GM18498 (cell line): ENCODE results near the gene TFF1.

Source experiments
- ATAC-seq: cut with Tn5 transposase; IDR thresholded peaks from one replicate; pipeline ENCODE4 v1.9.1; 2021; ENCODE audit warnings: mild to moderate bottlenecking, moderate library complexity; ENCODE audit not compliant: unreplicated experiment

TFF1 gene

DNA sequence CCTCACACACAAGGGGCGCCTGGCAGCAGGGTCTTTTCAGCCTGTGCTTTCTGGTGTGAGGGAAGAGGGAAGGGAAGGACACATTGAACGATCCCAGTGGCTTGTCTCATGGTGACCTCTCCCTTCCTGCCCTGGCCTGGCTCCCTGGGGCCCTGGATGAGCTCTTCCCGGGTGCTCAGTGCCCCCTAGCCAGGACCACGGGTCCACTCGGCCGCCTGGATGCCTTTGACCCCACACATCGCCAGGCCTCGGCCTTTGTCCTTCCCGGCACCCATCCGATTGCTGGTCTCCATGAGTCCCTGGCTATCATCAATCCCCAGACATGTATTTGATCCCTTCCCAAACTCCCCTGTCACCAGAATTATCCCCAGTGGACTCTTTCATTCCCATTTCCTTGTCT, 45.1 kb downstream of the TFF1 start:
- no peak for ATAC-seq

DNA sequence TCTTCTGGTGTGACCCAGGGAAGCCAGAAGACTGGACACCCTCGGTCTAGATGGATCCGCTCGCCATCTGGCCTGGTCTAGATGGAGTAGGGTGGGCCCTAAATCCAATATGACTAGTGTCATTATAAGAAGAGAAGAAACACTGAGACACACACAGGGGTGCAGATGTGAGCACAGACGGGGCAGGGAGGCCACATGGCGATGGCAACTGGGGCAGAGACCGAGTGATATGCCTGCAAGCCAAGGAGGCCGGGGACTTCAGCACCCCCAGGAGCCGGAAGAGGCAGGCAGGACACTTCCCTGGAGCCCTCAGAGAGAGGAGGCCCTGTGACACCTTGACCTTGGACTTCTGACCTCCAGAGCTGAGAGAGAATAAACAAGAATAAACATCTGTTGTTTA, 45.5 kb downstream of the TFF1 start:
- no peak for ATAC-seq

DNA sequence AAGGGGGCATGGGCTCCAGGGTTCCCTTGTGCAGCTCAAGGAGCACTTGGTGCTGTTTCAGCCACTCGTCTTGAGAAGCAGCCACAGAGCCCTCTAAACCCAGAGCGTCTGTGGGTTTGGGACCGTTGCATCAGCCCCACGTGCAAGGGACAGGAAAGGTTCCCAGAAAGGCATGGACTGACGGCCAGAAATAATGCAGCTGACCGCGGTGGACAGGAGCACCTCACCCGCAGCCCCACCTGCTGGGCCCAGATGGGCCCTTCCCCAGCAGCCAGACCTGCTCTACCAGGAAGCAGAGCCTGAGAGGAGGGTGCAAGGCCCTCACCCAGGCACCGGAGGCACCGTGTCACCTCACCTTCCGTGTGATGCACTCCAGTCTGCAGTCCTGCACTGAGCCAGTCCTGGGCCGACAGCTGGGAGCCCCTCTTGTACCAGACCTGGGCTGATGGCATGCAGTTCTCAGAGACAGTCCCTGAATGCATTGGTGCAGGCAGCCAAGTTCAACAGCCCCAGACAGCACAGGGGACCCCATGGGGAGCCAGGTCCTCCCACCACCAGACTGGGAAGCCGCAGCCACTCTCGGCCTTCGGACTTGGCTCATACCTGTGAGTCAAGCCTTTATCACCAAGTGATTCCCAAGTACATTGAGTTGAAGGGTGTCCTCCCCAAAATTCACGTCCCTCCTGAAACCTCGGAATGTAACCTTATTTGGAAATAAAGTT, 46.3 kb downstream of the TFF1 start:
- no peak for ATAC-seq

DNA sequence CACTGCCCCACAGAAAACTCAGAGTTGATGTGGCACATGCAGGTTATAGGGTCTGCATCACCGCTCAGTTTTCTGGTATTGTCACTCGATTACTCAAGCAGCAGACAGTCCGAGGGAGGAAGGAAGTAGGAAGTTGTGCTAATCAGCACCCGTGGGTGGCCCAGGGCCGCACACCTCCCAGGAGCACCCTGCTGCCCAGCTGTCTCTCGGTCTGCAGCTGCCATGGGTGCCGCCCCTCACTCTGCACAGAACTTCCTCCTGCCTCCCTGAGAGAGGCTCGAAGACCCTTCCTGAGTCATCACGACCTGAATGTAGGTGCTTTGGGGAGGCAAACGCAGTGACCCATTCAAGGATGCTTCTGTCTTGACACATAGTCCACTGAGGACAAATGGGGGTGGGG, 47.0 kb downstream of the TFF1 start:
- ATAC-seq, result peak; percentile 51

DNA sequence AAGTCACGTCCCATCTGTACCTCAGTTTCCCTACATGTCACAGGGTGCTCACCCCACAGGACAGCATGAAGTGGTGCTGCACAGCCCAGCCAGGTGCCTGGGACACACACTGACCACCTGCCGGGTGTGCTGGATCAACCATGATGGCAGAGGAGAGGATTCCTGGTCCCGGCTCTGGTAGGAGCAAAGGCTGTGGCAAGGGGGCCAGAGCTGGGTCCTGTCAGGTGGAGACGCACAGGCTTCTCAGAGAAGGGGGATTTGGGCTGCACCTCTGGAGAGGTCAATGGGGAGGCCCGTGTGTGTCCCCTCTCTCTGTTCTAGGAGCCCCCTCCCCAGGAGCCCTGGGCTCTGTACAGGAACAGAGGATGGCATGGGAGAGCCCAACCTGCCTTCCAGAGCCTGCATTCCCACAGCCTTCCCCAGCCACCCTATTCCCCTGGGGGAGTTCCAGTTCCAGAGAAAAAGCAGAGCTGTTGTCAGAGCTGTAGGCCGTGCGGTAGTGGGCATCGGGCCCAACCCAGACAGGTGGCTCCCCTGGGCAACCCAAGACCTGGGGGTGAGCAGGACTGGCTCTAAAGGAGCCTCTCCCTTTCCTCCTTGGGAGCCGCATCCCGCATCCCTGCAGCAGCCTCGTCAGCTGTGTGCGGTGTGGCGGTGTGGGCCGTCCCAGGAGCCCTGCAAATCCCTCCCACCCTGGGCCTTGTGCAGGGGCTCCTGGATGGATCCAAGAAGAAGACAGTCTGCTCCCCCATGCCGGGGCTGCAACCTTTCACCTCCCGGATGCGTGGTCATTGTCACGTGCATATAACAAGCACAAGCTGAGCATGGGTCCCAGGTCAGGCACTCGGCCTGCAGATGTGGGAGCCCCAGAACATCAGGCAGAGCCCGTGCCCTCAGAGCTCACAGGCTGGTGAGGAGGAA, 48.2 kb downstream of the TFF1 start:
- no peak for ATAC-seq

DNA sequence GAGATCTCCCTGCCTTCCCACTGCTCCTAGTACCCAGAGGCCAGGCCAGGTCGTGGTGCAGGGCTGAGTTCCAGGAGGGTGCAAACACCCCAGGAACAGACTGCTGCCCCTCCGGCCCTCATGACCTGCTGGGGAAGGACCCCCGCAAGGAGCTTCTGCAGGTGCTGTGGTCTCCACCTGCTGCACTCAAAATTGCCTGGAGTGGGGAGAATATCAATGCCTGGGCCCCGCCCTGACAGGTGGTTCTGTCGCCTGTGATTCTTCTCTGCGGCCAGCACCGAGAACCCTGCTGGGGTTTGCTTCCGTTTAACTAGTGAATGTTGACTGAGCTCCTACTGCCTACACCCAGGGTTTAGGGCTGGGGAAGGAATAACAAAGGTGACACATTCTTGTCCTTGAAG, 49.0 kb downstream of the TFF1 start:
- no peak for ATAC-seq

DNA sequence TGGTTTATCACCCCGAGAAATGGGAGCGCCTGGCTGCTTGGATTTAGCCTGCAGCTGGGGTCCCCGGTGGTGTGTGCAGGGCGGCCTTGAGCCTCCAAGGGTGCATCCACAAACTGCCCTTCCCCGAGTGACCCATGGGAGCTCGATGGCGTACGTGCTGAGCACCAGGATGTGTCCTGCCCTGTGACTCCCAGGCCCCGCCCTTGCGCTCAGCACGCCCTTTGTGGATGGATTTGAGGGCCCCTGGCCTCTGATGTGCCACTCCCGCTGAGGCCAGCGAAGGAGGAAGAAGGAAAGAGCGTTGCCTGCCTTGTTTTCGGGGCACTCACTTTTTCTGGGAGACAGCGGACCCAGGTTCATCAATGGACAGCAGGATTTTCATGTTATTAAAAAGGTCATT, 49.4 kb downstream of the TFF1 start:
- ATAC-seq, result no peak

DNA sequence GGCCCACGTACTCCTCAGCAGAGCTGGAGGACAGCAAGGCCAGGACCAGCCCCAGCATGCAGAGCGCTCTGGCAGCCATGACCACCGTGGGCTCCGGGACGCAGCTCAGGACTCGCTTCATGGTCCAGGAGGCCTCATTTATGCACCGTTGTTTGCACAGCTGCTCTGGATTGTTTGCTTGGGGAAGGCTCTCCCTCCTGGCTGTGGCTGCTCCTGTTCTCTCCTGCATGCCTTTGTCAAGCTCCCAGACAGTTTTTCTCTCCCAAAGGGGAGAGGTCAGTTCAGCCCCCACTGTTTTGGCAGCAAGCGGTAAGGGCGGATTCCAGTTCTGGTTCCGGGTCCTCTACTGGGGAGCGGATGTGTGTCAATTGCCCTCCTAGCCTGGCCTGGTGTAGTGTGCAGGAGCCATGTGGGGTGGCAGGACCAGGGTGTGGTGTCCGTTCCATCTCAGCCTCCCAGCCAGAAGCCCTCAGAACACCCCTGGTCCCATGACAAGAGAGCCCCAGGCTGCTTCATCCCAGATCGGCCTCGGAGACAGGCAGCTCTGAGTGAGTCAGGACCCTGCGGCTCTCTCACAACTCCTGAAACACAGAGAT, 50.9 kb downstream of the TFF1 start, which contains the start of gene TFF3:
TSS of gene TFF3 (minus strand) at position 114 of the 596 bp plus-strand sequence. CDS start at position 79, 35 bp downstream.
- no peak for ATAC-seq

DNA sequence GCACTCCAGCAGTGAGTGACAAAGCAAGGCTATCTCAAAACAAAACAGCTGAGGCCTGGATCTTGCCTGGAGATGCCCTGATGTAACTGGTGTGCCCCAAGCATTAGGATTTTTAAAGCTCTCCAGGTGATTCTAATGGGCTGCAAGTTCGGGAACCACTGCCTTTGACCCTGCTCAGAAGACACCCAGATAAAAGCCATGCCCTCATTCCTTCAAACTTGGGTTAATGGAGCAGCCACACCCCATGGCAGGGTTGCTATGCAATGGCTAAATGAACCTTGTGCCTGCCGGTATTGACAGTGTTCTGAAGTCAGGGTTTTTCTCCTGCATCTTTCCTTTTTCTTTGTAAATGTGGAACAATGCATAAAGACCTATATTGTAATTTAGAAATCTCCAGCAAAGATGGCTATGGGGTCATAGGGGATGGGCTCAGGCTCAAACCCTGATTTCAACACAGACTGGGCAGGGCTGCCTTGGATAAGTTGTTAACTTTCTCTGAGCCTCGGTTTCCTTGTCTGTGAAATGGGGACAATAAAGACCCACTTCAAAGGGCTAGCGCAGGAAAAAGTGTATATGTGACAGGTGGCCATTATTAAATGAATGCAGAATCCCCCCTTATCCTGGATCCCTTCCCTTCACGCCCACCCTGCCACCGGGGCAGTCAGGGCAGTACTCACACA, 51.6 kb downstream of the TFF1 start:
- no peak for ATAC-seq

DNA sequence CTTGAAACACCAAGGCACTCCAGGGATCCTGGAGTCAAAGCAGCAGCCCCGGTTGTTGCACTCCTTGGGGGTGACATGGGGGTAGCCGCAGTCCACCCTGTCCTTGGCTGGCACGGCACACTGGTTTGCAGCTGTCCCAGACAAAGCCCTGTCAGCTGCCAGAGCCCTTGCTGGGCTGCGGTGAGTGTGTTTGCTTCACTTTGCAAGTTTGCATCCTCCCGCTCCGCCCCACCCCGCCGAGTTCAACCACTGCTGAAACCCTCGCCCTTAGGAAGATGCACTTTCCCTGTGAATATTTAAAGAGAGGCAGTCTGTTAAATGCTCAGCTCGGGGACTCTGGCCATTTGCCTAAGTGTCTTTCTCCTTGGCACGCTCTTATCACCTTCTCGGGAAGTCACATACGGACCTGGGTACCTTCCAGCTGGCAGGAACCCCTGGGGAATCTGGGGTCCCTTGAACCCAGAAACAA, 52.8 kb downstream of the TFF1 start:
- ATAC-seq, result no peak

DNA sequence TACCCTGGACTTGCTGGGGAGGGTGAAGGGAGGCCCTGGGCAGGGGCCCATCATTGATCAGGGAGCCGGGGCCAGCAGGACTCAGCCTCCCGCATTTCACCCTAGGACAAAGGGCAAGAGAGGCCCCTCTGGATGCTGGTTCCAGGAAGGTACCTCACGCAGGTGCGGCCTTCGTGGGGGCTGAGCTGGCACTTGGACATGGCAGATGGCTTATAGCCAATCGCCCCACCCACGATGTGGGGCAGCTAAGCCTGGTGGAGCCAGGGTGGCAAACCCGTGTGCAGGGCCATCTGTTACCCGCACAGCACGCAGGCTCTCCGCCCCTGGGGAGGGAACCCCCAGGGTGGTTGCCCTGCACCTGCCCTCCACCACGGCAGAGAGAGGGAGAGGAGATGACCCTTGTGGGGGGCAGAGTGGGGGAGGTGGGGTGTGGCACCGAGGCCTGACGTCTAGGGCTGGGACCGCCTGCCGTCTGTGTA, 53.7 kb downstream of the TFF1 start:
- no peak for ATAC-seq
